Measurements from ENCODE around the gene TIE1.

The TIE1 gene

DNA sequence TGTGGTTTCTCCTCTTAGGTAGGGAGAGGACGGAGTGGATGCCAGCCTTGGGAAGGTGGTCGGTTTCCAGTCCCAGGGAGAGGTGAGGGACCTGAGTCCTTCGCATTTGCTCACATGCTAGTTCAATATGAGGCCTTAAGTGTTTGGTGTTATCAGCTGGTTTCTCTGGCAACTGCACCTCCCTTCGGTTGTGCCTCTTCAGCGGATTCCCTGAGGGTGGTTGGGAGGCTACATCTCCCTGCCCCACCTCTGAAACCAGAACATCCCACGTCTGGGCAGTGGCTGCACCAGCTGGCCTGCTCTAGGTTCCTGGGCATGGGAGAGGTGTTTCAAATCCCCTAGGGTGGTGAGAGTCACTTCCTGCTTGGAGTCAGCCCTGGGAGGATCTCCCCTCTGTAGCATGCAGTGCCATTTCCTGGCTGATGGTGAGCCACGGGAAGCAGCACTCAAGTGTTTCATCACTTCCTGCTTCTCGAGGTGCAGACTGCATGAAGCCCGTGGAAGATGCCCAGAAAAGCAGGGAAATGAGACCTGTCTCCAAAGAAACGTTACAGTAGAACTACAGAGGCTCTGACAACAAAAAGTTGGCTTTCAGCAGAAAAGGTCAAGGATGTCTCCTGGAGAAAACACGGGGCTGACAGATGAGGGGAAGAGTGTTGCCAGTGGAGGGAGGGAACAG is 26.5 kb upstream of the TIE1 start:
- H3K36me3 ChIP-seq (ENCODE audit: control insufficient read depth, insufficient read depth, low read length): no peaks in the 10 kb centered on the region
- no peak for DNase-seq
- H3K27ac ChIP-seq (ENCODE audit: insufficient read depth, low read length, poor library complexity, severe bottlenecking): no peak overlapping the region

GRCh38 chr1:43274804-43275180 is 26.0 kb upstream of the TIE1 start:
- no peaks in the 10 kb centered on the region for H3K36me3 ChIP-seq (ENCODE audit: control insufficient read depth, insufficient read depth, low read length)
- peak overlapping the region; percentile 37 for H3K4me3 ChIP-seq (ENCODE audit: insufficient read depth, low read depth, low read length, poor library complexity, severe bottlenecking)
- H3K4me1 ChIP-seq (ENCODE audit: control insufficient read depth, insufficient read depth, low read length, poor library complexity, severe bottlenecking): peaks cover 8% of the 10 kb centered on the region
- H3K27ac ChIP-seq (ENCODE audit: insufficient read depth, low read length, poor library complexity, severe bottlenecking): no peak overlapping the region
- no peaks in the 10 kb centered on the region for H3K27me3 ChIP-seq (replicated peaks; ENCODE audit: control insufficient read depth, insufficient read depth, low read length, poor library complexity, severe bottlenecking)
- H3K9me3 ChIP-seq (ENCODE audit: control insufficient read depth, low read length): no peaks in the 10 kb centered on the region
- no peak for DNase-seq

More for the DNA sequence above, 26.5 kb upstream of the TIE1 start:
- Histone ChIP-seq H3K9me3 (ENCODE audit: control insufficient read depth, low read length) (no peaks in the 10 kb centered on the region), H3K4me3 (ENCODE audit: insufficient read depth, low read depth, low read length, poor library complexity, severe bottlenecking) (peak overlapping the region; percentile 37), H3K4me1 (ENCODE audit: control insufficient read depth, insufficient read depth, low read length, poor library complexity, severe bottlenecking) (peaks cover 8% of the 10 kb centered on the region), H3K27me3 (replicated peaks; ENCODE audit: control insufficient read depth, insufficient read depth, low read length, poor library complexity, severe bottlenecking) (no peaks in the 10 kb centered on the region)

- no peaks in the 10 kb centered on the region for H3K9me3 ChIP-seq (ENCODE audit: control insufficient read depth, low read length)
- H3K27me3 ChIP-seq (replicated peaks; ENCODE audit: control insufficient read depth, insufficient read depth, low read length, poor library complexity, severe bottlenecking): no peaks in the 10 kb centered on the region
- no peaks in the 10 kb centered on the region for H3K36me3 ChIP-seq (ENCODE audit: control insufficient read depth, insufficient read depth, low read length)
- no peak overlapping the region for H3K4me3 ChIP-seq (ENCODE audit: insufficient read depth, low read depth, low read length, poor library complexity, severe bottlenecking)
- no peak overlapping the region for H3K27ac ChIP-seq (ENCODE audit: insufficient read depth, low read length, poor library complexity, severe bottlenecking)
- H3K4me1 ChIP-seq (ENCODE audit: control insufficient read depth, insufficient read depth, low read length, poor library complexity, severe bottlenecking): peaks cover 8% of the 10 kb centered on the region
- DNase-seq: no peak
These were observed 24.8 kb upstream of the TIE1 start for GRCh38 chr1:43275826-43276620.

- no peak for DNase-seq
- H3K27ac ChIP-seq (ENCODE audit: insufficient read depth, low read length, poor library complexity, severe bottlenecking): no peak overlapping the region
- no peaks in the 10 kb centered on the region for H3K9me3 ChIP-seq (ENCODE audit: control insufficient read depth, low read length)
- H3K4me3 ChIP-seq (ENCODE audit: insufficient read depth, low read depth, low read length, poor library complexity, severe bottlenecking): no peak overlapping the region
- peaks cover 8% of the 10 kb centered on the region for H3K4me1 ChIP-seq (ENCODE audit: control insufficient read depth, insufficient read depth, low read length, poor library complexity, severe bottlenecking)
- no peaks in the 10 kb centered on the region for H3K27me3 ChIP-seq (replicated peaks; ENCODE audit: control insufficient read depth, insufficient read depth, low read length, poor library complexity, severe bottlenecking)
- H3K36me3 ChIP-seq (ENCODE audit: control insufficient read depth, insufficient read depth, low read length): no peaks in the 10 kb centered on the region
These were observed 24.1 kb upstream of the TIE1 start for GRCh38 chr1:43276673-43277072.

GRCh38 chr1:43277116-43277876 is 23.5 kb upstream of the TIE1 start:
- H3K27me3 ChIP-seq (replicated peaks; ENCODE audit: control insufficient read depth, insufficient read depth, low read length, poor library complexity, severe bottlenecking): no peaks in the 10 kb centered on the region
- H3K9me3 ChIP-seq (ENCODE audit: control insufficient read depth, low read length): no peaks in the 10 kb centered on the region
- peaks cover 8% of the 10 kb centered on the region for H3K4me1 ChIP-seq (ENCODE audit: control insufficient read depth, insufficient read depth, low read length, poor library complexity, severe bottlenecking)
- no peak for DNase-seq
- H3K36me3 ChIP-seq (ENCODE audit: control insufficient read depth, insufficient read depth, low read length): no peaks in the 10 kb centered on the region
- no peak overlapping the region for H3K4me3 ChIP-seq (ENCODE audit: insufficient read depth, low read depth, low read length, poor library complexity, severe bottlenecking)
- no peak overlapping the region for H3K27ac ChIP-seq (ENCODE audit: insufficient read depth, low read length, poor library complexity, severe bottlenecking)

GRCh38 chr1:43279161-43279560 is 21.6 kb upstream of the TIE1 start:
- Histone ChIP-seq H3K36me3 (ENCODE audit: control insufficient read depth, insufficient read depth, low read length) (no peaks in the 10 kb centered on the region), H3K4me3 (ENCODE audit: insufficient read depth, low read depth, low read length, poor library complexity, severe bottlenecking) (no peak overlapping the region), H3K27me3 (replicated peaks; ENCODE audit: control insufficient read depth, insufficient read depth, low read length, poor library complexity, severe bottlenecking) (no peaks in the 10 kb centered on the region), H3K27ac (ENCODE audit: insufficient read depth, low read length, poor library complexity, severe bottlenecking) (no peak overlapping the region), H3K9me3 (ENCODE audit: control insufficient read depth, low read length) (no peaks in the 10 kb centered on the region), H3K4me1 (ENCODE audit: control insufficient read depth, insufficient read depth, low read length, poor library complexity, severe bottlenecking) (peaks cover 6% of the 10 kb centered on the region)
- no peak for DNase-seq

DNA sequence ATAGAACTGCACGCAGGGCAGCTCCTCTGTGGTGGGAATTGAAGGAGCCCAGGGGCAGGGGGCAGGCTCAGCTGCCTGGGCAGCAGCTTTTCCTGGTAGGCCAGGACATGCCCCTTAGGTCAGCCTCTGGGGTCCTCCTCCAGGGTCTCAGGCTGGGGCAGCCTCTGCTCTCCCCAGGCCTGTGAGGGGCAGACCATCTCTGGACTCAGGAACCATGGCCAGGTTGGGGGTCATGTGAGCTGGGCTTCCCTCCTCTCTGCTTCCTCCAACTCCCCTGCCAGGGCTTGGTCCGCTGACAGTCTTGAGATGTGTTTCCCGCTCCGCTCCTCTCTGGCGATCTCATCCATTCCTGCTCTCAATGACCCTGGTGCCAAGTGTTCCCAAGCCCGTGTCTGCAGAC is 21.1 kb upstream of the TIE1 start:
- no peak overlapping the region for H3K27ac ChIP-seq (ENCODE audit: insufficient read depth, low read length, poor library complexity, severe bottlenecking)
- no peaks in the 10 kb centered on the region for H3K36me3 ChIP-seq (ENCODE audit: control insufficient read depth, insufficient read depth, low read length)
- no peak for DNase-seq
- H3K4me3 ChIP-seq (ENCODE audit: insufficient read depth, low read depth, low read length, poor library complexity, severe bottlenecking): no peak overlapping the region
- H3K4me1 ChIP-seq (ENCODE audit: control insufficient read depth, insufficient read depth, low read length, poor library complexity, severe bottlenecking): peaks cover under 1% of the 10 kb centered on the region
- no peaks in the 10 kb centered on the region for H3K27me3 ChIP-seq (replicated peaks; ENCODE audit: control insufficient read depth, insufficient read depth, low read length, poor library complexity, severe bottlenecking)
- H3K9me3 ChIP-seq (ENCODE audit: control insufficient read depth, low read length): no peaks in the 10 kb centered on the region

- Histone ChIP-seq H3K4me1 (ENCODE audit: control insufficient read depth, insufficient read depth, low read length, poor library complexity, severe bottlenecking) (no peaks in the 10 kb centered on the region), H3K27me3 (replicated peaks; ENCODE audit: control insufficient read depth, insufficient read depth, low read length, poor library complexity, severe bottlenecking) (no peaks in the 10 kb centered on the region), H3K9me3 (ENCODE audit: control insufficient read depth, low read length) (no peaks in the 10 kb centered on the region), H3K36me3 (ENCODE audit: control insufficient read depth, insufficient read depth, low read length) (no peaks in the 10 kb centered on the region), H3K27ac (ENCODE audit: insufficient read depth, low read length, poor library complexity, severe bottlenecking) (no peak overlapping the region), H3K4me3 (ENCODE audit: insufficient read depth, low read depth, low read length, poor library complexity, severe bottlenecking) (no peak overlapping the region)
- no peak for DNase-seq
These were observed 20.1 kb upstream of the TIE1 start for GRCh38 chr1:43280692-43281091.

DNA sequence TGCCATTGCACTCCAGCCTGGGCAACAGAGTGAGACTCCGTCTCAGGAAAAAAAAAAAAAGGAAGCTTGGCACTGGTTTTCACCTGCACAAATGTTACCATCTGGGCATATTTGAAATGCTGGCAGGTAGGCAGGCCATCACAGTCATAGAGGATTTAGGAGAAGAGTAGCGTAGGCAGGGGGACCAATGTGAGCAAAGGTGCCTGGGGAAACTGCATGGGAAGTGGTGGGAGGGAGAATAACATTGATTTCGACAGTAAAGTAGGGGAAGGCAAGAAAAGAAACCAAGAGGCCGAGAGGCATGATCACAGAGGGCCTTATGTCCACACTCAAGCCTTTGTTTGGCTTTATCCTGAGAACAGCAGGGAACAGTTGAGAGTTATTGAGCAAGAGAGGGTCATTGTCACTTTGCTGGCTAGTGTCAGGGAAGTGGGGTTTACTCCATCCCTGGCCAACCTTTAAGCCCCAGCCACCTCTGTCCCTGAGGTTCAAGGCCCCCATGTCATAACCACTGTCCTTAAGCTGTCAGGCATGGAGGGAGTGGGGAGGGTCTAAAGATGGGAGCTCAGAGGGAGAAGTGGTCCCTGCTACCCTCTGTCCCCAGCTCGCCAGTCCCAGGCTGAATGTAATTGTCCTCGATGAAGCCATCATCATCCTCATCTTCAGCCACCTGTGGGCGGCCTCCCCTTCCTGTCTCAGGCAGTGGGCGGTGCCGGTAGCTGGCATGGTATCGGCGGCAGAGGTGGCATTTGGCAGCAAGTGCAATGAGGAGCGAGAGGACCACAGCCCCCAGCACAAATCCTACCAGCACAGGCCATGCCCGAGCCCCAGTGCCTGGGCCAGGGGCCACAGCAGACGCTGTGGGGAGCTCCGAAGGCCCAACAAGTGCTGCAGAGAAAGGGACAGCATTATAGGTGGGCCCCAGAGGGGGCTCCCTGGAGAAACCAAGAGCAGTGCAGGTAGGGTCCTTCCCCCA is 18.3 kb upstream of the TIE1 start:
- DNase-seq: no peak

More for the DNA sequence above, 18.3 kb upstream of the TIE1 start:
- Histone ChIP-seq H3K9me3 (ENCODE audit: control insufficient read depth, low read length) (no peaks in the 10 kb centered on the region), H3K4me3 (ENCODE audit: insufficient read depth, low read depth, low read length, poor library complexity, severe bottlenecking) (no peak overlapping the region), H3K36me3 (ENCODE audit: control insufficient read depth, insufficient read depth, low read length) (no peaks in the 10 kb centered on the region), H3K4me1 (ENCODE audit: control insufficient read depth, insufficient read depth, low read length, poor library complexity, severe bottlenecking) (no peaks in the 10 kb centered on the region), H3K27ac (ENCODE audit: insufficient read depth, low read length, poor library complexity, severe bottlenecking) (no peak overlapping the region), H3K27me3 (replicated peaks; ENCODE audit: control insufficient read depth, insufficient read depth, low read length, poor library complexity, severe bottlenecking) (no peaks in the 10 kb centered on the region)
